GM19324 (cell line): ENCODE data around the gene GOLGA6A.
A peak's percentile ranks its signal among the peaks of the same experiment; 100 is the strongest.
"Not testable (repeated sequence)": the region's sequence is repeated elsewhere in the genome, so short reads cannot be mapped to it uniquely, and the experiment has no call there.

ENCODE experiments used
- ATAC-seq: cut with Tn5 transposase; IDR thresholded peaks from one replicate; pipeline ENCODE4 v1.9.1; 2021; ENCODE audit warnings: mild to moderate bottlenecking, moderate library complexity; ENCODE audit not compliant: unreplicated experiment, low FRiP score

The GOLGA6A gene

DNA sequence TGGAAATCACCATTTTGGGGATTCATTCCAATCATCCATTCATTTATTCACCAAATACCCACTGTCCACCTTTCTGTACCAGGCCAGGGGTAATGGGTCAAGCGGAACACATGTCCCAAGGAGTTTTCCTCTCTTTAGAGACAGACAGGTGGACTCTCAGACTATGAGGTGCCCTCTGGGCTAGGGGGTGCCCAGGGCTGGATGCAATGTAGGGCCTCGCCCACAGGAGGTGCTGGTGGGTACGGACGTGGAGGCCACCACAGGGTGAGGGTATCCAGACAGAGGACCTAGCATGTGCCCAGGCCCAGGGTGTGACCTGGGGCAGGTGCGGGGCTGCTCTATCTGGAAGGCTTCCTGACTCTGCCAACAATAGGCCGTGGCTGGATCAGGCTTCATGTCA lies 26.3 kb upstream of the GOLGA6A start:
- not testable (repeated sequence) for ATAC-seq

DNA sequence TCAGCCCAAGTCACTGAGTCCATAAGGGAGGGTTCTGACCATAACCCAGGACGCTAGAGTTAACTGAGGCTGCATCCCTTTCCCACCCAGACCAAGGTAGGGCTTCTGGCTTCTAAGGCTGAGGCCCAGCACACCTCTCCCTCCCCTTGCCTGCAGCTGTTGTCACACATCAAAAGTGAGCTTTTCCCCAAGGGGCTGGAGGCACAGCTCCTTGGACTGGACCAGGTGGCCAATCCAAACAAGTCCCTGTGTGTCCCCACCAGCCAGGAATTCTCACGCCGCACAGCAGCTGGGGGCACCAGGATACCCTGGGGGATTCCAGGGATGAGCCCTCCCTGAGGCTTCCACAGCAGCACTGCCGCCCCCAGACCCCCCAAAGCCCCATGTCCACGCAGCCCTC lies 25.8 kb upstream of the GOLGA6A start:
- ATAC-seq: no peak

DNA sequence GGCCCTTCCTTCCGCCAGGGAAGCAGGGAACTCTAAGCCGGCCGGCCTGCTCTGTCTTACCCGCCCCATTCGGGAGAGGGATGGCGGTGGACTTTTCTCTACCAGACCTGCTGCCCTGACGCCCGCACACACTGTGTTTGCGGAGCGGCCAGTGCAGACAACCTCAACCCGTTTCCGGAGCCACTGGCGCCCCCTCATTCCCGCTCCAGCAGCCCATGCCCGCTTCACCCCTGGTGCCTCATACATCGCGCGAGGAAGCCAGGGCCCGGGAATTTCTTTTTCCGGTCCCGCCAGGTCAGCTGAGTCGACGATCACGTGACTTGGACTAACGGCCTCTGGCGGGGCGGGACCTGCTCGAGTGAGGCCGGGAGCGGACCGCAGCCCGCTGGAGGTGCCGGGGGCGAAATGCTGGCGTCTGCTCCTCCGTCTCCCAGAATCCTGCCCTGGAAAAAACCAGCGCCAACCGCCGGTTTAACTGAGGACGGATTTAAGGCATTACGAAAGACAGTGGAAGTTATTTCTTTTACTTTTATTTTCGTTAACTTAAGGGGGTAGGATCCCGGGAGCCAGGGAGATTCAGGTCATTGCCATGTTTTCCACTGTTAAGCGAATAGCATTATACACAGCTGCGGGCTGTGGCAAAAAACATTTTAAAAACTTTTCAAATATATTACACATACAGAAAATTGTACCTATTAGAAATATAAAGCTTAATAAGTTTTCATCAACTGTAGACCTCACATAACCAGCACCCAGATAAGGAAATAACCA lies 17.8 kb upstream of the GOLGA6A start:
- ATAC-seq: peak; percentile 84

DNA sequence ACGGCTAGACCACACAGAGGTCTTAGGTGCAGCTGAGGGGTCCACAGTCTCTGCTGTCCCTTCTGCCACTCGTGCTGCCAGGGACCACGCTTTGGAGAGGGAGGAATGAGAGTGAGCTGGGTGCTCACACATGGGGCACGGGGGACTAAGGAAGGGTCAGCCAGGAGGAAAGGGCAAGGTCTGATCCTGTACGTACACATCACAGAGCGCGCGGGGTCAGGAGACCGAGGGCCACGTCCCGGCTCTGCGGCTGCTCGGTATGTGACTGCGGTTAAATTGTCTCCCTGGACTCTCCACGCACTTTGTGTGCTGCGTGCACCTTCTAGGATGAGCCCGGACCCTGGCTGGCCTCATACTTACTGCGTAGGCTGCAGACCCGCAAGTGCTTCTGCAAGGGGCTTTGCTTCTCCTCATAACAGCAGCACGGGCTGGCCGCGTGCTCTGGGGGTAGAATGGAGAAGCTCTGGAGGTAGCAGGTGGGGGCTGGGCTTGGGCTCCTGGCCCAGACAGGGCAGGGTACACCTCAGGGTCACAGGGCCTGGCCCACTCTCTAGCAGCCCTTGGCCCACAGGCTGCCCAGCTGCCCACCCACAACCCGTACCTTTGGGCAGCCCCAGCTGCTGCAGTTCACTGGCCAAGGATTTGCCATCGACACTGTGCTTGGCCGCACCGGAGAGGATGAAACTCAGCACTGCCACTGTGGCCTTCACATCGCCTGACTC lies 14.6 kb upstream of the GOLGA6A start:
- not testable (repeated sequence) for ATAC-seq

DNA sequence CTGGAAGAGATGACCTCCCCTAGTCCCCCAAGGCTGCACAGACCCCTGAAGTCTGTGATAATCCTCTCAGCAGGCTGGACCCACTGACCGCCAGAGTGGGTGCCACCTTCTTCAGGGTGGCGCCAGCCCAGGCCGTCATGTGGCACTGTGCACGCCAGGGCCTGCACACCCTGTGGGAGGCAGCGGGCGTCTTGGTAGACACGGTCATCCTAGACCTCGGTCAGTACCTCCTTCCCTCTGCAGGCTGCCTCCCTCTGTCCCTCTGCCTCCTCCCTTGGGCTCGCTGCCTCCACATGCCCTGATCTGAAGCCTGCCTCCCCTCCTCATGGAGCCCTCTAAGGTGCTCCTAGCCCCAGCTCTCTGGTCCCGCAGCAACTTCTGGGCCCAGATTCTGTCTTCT lies 13.3 kb upstream of the GOLGA6A start:
- not testable (repeated sequence) for ATAC-seq

DNA sequence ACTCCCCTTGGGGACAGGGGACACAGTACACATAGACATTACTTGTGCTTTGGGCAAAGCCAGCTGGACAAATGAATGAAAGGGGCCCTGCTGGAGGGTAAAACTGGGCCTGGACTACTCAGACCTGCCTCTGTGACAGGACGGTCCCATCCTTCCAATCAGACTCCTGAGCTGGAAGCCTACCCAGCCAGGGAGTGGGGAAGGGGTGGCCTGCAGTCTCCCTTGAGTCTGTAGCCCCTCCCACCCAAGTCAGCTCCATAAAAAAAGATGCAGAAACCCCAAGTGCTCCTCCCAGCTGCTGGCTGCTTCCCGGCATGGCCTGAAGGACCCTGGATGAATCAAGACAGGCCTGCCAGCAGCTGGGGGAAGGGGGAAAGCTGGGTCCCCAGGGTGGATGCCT lies 12.2 kb upstream of the GOLGA6A start:
- ATAC-seq: not testable (repeated sequence)

DNA sequence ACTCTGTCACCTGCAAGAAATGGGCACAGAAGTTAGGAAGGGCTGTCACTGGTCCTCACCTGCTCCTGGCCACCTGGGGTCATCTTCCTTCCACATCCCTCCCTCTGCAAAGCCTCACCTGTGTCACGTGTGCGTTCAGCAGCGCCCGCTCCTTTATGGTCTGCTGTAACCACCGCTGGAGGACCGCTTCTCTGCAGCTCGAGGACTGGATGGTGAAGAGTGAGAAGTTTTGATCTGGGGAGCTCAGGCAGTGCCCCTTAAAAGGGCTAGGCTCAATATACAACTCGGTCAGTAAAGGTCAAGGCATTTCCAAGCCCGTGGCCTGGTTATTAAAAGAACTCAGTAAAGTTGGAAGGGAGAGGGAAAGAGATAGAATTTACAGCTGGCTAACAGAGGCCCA lies 6.6 kb downstream of the GOLGA6A start:
- not testable (repeated sequence) for ATAC-seq

DNA sequence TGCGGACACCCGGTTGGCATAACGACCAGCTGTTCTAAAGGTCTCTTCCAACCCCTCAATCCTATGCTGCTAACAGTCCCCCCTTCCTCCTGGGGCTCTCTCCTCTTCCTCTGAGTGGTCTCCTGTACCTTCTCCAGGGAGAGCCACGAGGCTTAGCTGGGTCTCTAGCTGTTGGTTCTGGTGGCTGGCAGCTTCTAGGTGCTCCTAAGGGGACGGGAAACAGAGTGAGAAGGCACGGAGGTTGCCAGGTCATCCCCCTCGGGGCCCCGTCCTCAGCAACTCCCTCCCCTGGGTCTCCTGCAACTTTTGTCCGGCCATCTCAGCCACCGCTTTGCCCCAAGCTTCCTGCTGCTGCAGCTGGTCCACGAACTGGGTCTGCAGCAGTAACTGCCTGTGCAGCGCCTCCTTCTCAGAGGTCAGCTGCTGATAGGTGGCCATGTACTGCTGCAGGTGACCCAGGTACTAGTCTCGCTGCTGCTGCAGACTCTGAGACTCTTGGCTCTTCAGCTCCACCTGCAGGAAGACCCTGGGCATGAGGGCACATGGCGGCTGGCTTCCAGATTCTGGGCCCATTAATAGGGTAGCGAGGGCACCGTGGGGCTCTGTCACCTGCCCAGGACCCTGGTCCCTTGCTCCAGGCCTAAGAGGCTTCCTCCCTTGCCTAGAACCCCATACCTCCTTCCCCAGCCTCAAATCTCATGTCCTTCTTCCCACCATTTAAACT lies 9.6 kb downstream of the GOLGA6A start:
- not testable (repeated sequence) for ATAC-seq

DNA sequence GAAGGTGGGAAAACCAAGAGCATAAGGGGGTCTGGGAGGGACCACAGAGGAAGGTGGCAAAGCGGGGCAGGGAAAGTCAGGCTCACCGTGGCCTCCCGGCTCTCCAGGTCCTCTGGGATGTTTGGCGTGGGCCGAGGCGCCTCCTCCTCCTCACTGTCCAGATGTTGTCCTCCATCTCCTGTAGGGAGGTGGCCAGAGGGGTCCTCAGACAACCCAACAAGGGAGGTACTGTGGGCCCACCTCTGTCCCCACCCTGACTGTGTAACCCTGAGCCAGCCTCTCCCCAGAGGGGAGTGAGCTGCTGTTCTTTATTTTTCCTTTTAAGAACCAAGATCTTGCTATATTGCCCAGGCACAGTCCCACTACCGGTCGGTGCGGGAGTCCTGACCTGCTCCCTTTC lies 10.2 kb downstream of the GOLGA6A start:
- ATAC-seq: not testable (repeated sequence)

DNA sequence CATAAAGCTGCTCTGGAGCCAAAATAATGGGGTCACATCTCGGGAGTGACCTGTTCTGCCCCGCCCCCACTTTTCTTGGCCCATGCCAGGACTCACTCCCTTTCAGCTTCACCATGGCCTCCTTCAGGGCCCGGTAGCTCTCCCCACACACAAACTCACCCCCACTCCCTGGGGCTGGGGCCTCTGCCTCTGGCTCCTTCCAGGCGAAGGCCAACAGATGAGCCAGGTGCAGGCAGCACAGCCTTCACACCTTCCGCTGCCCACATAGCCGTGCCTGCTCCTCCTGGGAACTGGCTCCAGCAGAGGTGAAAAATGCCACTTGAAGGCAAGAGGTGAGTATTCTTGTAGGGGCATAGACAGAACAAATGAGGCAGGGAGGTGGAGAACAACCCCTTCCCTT lies 10.7 kb downstream of the GOLGA6A start:
- ATAC-seq: not testable (repeated sequence)

DNA sequence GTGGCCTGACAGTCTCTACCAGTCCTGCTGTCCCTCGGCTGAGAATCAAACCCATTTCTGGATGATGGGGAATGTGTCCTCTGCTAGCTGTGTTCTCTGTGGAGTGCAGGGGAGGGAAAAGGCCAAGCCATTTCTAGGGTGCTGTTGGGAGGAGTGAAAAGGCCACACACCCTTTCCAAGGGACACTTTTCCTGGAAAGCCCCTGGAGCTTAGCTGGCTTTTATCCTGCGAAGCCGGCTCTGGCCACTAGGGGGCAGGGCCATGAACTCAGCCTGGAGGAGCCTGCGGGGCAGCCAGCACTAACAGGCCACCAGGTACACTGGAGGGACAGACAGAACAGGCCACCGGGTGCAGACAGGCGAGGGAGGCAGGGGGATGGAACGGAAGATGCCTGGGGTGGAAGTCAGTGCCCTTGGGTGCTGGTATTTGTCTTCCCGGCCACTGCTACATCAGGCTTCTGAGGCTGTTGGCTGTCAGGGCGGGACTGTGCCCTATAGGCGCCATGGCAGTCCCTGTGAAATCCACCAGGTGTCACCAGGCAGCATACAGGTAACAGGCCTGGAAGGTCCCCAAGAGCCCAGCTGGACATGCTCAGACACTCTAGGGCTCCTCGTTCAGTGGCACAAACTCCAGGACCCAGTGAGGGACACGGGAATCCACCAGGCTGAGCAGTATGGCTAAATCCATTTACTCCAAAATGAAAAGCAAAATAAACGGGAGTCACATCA lies 16.5 kb downstream of the GOLGA6A start:
- peak; percentile 51 for ATAC-seq

DNA sequence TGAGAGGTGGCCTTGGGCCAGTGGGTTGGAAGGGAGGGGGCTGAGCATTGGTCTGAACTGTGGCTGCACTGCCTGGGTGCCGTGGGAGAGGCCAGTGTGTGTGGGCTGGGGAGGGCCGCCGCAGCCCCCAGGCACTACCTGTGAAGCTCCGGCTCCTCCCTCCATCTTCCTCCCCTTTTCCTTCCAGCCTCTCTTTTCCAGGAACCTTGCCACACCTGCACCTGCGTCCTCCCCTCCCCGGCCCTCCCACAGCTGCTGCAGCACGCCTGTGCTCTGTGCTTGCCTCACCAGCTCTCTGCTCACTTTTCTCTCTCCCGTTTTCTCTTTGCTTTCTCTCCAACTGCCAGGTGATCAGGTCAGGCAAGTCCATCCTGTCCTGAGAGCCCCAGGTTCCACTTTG lies 17.5 kb downstream of the GOLGA6A start:
- ATAC-seq: not testable (repeated sequence)

DNA sequence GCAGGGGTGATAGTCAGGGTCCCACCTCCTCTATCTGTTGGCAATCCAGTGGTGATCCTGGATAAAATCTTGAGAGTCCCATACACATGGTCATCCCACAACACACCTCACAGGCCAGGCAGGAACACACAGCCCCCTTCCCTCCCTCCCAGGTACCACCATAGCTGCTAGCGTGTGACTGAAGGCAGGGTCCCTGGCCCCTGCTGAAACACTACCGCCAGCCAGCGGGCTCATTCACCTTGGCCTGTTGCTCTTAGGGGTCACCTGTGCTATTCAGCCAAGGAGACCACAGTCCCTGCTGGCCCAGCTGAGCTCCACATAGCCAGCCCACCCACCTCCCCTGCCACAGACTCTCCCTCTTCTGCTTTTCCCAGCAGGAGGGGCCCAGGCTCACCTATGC lies 18.2 kb downstream of the GOLGA6A start:
- not testable (repeated sequence) for ATAC-seq

DNA sequence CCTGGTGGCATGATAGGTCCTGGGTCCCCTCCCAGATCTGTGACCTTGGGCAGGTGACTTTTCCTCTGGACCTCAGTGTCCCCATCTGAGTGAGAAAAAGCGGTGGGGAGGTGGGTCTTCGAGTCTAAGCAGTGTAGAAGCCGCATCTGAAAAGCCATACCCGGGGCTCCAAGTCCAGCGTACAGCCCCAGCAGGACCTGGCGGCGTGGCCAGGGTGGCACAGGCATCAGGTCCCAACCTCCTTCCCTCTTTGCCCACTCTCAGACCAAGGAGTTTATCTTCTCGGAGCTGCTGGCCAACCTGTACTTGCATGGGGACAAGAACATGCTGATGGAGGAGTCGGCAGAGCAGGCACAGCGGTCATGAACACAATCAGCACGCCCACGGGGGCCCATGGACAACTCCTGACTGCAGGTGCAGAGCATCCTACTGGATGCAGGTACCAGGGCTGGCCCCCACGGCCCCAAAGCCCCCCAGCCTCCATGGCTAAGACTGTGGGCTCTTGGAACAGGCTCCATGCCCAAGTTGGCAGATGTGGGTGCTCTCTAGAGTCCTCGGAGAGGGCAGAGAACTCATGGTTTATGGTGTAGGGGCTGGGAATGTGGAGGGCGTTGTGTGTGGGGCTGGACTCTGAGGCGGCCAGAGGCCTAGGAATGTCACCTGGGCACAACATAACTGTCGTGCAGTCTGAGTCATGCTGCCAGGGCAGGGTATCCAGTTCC lies 18.8 kb downstream of the GOLGA6A start:
- ATAC-seq: not testable (repeated sequence)

DNA sequence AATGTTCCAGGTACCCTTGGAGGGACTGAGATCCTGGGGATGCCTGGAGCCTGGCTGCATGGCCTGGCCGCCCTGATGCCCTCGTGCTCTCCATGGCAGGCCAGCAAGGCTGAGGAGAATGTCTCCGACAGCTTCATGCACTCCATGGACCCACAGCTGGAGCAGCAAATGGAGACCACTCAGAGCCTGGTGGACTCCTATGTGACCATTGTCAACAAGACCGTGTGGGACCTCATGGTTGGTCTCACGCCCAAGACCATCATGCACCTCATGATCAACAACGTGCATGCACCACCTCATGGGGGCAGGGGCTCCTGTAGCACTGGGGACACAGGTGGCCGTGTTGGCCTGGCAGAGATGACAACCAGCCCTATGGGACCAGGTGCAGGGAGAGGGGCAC lies 19.7 kb downstream of the GOLGA6A start:
- ATAC-seq: no peak

DNA sequence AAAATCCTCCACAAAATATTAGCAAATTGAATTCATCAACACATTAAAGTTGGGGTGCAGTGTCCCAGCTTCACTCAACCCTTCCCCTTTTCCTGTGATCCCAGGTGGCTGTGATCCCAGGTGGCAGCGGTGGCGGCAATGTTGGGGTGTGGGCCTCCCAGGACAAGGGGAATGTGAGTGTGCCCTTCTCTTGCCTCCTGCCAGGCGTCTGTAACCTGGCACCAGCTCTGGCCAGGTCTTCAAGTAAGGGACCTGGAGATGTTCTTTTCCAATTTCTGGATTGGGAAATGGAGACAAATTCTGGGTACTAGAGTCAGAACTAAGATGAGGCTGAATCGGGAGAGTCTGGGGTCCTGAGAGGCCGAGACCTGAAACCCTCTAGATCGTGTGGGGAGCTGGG lies 20.1 kb downstream of the GOLGA6A start:
- ATAC-seq: no peak

DNA sequence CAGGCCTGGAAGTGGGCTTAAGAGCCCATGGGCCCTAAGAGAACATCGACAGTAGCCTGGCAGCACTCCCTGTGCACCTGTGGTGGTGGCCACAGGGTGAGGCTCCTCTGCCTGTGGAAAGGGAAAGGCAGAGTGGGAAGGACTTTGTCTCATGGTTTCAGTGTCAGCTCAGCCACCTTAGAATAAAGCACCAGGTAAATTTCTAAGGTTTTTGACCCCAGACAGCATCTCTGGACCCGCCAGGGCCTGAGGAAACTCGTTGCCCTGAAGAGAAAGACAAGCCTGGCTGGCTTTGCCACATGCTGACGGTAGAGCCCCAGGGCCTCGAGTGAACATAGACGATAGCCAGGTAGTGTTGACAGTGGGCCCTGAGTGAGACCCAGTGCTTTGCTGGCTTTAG lies 22.1 kb downstream of the GOLGA6A start:
- ATAC-seq: no peak

DNA sequence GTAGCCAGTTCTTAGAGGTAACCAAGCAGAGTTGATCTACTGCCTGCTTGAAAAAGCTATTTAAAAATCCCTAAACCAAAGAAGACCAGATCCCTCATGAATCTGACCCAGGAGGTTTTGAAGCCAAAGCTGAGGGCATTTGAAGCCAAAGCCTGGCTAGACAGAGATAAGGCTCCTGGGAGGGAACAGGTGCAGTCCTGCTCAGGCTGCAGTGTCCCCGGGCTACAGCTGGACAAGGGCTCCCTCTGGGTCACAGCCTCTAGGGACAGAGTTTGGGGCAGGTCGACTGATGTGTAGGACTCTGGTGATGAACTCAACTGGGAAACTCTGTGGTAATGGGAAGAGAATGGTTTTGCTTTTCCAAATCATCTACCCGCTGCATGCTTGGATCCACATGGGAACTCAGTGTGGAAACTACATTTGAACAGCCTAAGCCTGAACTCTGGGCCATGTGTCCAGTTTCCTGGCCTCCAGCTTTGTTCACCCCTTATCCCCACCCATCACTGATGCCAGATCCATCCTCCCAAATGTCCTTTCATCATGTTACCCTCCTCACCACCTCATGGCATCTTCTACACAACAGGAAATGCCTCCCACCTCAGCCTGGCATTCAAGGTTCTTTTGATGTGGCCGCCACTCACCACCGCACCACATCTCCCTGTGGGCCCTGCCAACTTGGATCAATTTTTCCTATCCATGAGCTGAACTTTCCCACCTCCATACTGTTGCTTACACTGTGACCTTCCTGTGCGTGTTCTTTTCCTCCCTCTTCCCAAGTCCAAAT lies 23.1 kb downstream of the GOLGA6A start:
- not testable (repeated sequence) for ATAC-seq

DNA sequence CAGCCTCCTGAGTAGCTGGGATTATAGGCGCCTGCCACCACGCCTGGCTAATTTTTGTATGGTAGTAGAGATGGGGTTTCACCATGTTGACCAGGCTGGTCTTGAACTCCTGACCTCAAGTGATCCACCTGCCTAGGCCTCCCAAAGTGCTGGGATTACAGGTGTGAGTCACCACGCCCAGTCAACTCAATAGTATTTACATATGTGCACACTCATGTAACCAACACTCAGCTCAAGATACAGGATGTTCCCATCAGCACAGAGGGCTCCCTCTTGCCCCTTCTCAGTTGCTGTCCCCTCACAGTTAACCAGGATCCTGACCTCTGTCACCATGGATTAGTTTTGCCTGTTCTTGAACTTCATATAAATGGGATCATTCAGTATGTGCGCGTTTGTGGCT lies 26.0 kb downstream of the GOLGA6A start:
- ATAC-seq: not testable (repeated sequence)
